NCI-H748 (cell line): ENCODE results near the gene FLVCR1.

Experiments
- DNase-seq: peaks from one replicate; lab custom pipeline; 2025; ENCODE audit not compliant: unreplicated experiment; lab: John Stamatoyannopoulos, UW

FLVCR1 gene

GRCh38 chr1:212915245-212916091, 57.4 kb downstream of the FLVCR1 start:
- peak; percentile 30 for DNase-seq

- no peak for DNase-seq
Measured at GRCh38 chr1:212916481-212917133, 58.5 kb downstream of the FLVCR1 start.

DNA sequence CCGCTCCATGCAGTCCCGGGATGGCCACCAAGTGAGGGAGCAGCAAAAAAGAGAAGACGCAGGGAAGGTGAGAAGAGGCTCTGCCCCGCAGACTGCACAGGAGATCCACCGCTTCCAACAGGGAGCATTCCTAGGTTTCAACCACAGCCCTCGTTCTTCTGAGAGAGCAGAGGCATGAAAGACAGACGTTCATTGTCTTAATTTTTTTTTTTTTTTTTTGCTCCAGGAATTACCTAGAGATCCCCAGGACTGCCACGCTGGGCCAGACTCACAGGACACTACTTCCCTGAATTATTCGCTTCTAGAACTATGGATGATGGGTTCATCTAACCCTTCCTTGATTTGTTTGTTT, 59.0 kb downstream of the FLVCR1 start:
- no peak for DNase-seq

DNA sequence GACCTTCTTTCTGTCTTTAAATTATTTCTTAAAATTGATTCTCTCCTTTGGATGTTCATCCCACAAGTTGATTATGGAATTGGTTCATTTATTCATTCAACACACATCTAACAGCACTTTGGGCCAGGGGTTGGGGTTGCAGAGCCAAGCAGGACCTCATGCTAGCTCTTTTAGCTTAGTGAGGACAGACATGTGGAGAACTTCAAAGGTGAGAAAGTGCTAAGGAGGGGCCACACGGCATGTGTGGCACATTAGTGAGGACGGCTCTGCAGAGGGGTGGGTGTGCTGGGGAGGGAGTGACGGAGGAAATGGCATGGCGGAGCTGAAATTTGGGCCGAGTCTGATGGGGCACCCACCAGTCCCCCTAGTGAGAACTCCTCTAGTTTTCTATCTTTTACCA, 59.8 kb downstream of the FLVCR1 start:
- DNase-seq: no peak

- no peak for DNase-seq
Measured at GRCh38 chr1:212918824-212919223, 60.7 kb downstream of the FLVCR1 start.

DNA sequence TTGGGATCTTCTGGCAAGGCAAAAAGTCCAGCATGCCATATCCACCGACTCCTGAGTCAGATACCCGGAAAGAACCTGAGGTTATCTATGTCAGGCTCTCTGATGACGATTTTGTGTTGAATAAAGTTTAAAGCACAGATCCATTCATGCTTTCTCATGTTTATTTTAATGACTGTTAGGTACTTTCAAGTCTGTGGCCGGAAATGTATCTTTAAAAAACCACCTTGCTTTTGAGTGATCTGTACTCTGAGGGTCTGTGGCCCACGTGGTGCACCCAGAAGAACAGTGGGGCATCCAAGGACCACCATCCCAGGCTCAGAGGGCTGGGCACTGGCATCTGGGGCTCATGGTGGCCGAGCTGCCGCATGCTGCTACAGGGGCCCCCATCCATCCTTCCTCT, 62.2 kb downstream of the FLVCR1 start:
- no peak for DNase-seq

- DNase-seq: no peak
Measured at GRCh38 chr1:212920896-212921295, 62.8 kb downstream of the FLVCR1 start.

DNA sequence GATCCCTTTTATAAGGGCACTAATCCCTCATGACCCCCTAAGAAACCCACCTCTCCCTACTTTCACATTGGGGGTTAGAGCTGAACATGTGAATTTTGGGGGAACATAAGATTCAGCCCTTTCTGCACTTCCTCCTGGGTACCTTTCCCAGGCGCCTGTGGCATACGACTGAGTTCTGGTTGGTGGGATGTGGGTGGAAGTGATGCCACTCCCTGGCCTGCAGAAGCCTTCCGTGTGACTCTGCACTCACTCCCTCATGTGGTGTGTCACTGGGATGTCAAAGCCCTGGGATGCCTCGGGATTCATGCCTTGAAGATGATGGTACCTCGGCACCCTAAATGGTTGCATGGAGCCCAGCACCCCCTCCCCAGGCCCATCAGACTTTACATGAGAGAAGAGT, 63.9 kb downstream of the FLVCR1 start:
- DNase-seq: no peak

DNA sequence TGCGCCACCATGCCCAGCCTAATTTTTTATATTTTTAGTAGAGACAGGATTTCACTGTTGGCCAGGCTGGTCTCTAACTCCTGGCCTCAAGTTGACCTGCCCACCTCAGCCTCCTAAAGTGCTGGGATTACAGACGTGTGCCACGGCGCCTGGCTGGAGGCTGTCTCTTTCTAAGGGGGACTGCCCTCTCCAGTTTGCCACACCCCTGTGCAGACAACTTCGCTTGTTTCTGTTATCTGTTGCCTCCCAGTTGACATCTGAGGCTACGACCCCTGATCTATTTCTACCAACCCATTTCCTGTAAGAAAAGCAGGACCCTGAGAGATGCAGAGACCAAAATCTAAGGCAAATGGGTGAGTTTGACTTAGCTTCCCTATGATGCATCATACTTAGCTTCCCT, 68.3 kb downstream of the FLVCR1 start:
- DNase-seq: no peak

- no peak for DNase-seq
Measured at GRCh38 chr1:212928323-212929291, 70.5 kb downstream of the FLVCR1 start.

DNA sequence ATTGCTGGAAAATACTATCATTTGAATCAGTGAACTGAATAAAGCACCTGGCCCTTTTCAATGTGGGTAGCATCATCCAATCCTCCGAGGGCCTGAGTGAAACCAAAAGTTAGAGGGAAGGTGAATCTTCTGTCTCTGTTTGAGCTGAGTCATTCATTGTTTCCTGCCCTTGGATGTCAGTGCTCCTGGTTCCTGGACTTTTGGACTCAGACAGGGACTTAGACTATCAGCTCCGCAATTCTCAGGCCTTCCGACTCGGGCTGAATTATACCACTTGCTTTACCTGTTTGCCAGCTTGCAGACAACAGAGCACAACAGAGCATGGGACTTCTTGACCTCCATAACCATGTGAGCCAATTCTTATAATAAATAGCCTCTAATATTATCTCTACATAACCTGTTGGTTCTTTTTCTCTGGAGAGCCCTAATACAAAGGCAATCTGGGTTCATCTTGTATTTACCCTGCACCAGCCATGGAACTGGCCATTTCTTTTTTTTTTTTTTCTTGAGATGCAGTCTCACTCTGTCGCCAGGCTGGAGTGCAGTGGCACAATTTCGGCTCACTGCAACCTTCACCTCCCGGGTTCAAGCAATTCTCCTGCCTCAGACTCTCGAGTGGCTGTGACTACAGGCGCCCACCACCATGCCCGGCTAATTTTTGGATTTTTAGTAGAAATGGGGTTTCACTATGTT, 73.1 kb downstream of the FLVCR1 start:
- DNase-seq: no peak

- no peak for DNase-seq
Measured at GRCh38 chr1:212933815-212934471, 75.9 kb downstream of the FLVCR1 start.

DNA sequence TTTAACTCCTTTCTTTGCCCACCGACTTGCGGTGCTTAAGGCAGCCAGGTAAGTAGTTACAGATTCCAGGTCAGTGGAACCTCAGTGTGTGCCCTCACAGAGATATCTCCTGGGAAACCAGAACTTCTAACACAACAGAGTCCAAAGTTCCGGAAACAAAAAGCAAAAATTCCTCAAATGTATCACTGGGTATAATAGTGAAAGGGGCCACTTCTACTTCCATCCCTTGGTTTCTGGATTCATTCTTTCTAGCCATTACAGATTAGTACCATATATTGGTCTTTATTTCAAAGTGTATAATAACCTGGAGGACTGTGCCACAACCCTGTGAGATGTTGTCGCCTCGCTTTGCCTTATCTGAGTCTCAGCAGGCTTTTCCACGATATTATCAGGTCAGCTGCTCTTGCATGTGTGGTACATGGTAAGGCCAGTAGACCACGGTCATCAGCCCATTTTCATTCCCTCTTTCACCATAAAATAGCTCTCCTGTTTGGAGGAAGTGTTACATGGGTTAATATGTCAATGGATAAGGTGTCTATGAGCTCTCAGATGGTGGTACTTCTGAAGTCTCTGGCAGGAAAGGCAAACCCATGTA, 77.4 kb downstream of the FLVCR1 start:
- DNase-seq: no peak

DNA sequence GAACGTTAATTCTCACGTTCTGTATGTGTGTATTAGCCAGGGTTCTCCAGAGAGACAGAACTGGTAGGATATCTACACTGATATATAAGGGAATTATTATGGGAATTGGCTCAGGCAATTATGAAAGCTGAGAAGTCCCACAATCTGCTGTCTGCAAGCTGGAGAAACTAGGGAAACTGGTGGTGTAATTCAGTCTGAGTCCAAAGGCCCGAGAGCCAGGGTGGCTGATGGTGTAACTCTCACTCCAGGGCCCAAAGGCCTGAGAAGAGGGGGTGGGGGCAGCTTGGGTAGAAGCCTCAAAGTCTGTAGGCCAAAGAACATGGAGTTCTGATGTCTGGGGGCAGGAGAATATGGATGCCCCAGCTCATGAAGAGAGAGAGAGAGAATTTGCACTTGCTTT, 79.0 kb downstream of the FLVCR1 start:
- no peak for DNase-seq

- no peak for DNase-seq
Measured at GRCh38 chr1:212938846-212939245, 80.8 kb downstream of the FLVCR1 start.

DNA sequence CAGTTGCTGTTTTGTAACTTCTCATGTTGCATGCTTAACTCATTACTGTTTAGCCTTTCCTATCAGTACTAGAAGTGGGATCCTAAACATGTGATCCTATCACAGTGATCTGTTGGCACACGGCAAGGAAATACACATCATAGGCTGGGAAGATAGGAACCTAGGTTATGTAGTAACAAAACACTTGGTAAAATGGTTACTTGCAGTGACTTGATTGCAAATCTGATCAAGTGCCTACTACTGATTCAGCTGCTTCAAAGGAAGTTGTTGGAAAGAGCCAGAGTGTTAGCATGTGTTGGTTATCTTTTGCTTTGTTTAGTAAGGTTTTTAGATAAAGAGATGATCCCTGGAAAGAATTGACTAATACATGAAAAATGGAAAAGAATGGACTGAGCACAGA, 83.4 kb downstream of the FLVCR1 start:
- DNase-seq: no peak

DNA sequence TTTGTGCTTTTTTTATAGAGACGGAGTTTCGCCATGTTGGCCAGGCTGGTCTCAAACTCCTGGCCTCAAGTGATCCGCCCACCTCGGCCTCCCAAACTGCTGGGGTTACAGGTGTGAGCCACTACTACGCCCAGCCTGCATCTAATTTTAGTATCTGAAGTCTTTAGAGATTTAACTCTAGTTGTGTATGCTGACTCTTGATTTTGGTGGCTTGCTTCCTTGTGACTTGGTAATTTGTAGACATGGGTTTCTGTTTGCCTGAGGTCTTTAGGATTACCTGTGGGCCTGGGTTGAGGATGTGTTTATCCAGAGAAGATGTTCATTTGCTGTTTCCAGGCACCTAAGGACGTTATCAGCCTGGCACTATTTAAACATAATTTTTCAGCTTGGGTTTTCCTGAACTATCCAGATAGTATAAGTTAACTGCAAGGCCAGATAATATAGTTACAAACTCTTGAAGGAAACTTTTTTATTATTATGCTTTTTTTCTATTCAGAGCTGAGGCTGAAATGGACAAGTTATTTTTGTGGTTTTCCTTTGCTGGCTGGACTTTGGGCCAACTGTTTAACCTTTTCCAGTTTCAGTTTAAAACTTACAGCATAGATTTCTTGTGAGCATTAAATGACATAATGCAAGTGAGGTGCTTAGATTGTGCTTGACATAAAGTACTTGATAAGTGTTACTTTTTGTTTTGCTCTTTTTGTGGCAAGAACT, 84.8 kb downstream of the FLVCR1 start:
- no peak for DNase-seq

GRCh38 chr1:212943393-212943710, 85.3 kb downstream of the FLVCR1 start:
- DNase-seq: no peak

GRCh38 chr1:212944229-212944901, 86.3 kb downstream of the FLVCR1 start:
- DNase-seq: no peak
